GM12865 (cell line): ENCODE data around the gene DTX1.

Source experiments
- DNase-seq: peaks from one replicate; pipeline ENCODE4 v3.0.0; 2010; ENCODE audit warnings: low read depth
- H3K4me3 ChIP-seq: 2 replicates; pipeline ENCODE4 v1.5.1; 2011; ENCODE audit warnings: mild to moderate bottlenecking, low read depth, low read length, control low read depth
- CTCF ChIP-seq: IDR thresholded peaks from 2 replicates; pipeline ENCODE4 v1.5.1; 2011; ENCODE audit warnings: low read length, control low read depth, low read depth, inconsistent platforms; ENCODE audit not compliant: insufficient read depth; ENCODE audit errors: missing control alignments

The DTX1 gene

DNA sequence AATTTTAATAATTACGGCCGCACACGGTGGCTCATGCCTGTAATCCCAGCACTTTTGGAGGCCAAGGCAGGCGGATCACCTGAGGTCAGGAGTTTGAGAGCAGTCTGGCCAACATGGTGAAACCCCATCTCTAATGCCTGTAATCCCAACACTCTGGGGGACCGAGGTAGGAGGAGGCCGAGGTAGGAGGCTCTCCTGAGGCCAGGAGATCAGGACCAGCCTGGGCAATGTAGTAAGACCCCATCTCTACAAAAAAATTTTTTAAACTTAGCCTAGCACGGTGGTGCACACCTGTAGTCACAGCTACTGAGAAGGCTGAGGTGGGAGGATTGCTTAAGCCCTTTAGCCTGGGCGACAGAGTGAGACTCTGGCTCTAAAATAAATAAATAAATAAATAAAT, 87.4 kb downstream of the DTX1 start:
- no peak overlapping the region for H3K4me3 ChIP-seq
- no peak for DNase-seq
- TF ChIP-seq CTCF: no peak

GRCh38 chr12:113144806-113145205, 88.3 kb downstream of the DTX1 start:
- H3K4me3 ChIP-seq: no peak overlapping the region
- TF ChIP-seq CTCF: no peak
- DNase-seq: no peak

DNA sequence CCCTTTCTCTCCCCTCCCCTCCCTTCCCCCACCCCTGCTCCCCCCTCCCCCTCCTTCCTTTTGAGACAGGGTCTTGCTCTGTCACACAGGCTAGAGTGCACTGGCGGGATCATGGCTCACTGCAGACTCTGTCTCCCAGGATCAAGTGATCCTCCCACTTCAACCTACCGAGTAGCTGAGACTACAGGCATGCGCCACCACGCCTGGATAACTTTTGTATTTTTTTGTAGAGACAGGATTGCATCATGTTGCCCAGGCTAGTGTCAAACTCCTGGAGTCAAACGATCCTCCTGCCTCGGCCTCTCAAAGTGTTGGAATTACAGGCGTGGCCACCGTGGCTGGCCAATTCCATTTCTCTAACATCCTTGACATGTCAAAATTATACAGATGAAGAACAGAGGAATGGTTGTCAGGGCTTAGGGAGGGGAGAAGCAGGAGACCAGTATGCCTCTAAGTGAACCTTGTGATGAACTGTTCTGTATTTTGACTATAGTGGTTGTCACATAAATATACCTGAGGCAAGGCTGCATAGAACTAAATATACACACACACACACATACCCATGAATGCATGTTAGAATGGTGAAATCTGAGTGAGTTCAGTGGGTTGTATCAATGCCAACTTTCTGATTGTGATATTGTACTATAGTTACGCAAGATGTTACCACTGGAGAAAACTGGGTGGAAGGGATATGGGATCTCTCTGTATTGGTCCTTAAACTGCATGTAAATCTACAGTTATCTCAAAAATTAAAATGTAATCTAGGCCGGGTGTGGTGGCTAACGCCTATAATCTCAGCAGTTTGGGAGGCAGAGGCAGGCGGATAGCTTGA, 89.4 kb downstream of the DTX1 start:
- no peak for DNase-seq
- TF ChIP-seq CTCF: no peak
- no peak overlapping the region for H3K4me3 ChIP-seq

DNA sequence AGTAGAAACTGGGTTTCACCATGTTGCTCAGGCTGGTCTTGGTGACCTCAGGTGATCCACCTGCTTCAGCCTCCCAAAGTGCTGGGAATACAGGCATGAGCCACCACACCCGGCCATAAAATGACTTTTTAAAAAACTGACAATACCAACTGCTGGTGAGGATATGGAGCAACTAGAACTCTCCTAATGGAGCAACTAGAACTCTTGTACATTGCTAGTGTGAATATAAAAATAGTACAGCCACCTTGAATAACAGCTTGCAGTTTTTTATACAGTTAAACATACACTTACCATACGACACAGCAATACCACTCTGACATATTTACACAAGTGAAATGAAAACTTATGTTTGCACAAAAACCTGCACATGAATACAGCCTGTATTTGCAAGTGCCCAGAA, 90.5 kb downstream of the DTX1 start:
- TF ChIP-seq CTCF: no peak
- DNase-seq: no peak
- H3K4me3 ChIP-seq: no peak overlapping the region
